Measurements from ENCODE around the gene POP4. TPM values are rescaled to one million over a fixed set of nuclear protein-coding genes. Genes with fewer than 3 reads are reported as not detected.

The POP4 gene
- total and polyA plus RNA-seq, 2 of the 13 experiments (the other 11 are each of a cell fraction or from before 2014, with no cell fraction given), result 32.2 to 84.0 TPM

DNA sequence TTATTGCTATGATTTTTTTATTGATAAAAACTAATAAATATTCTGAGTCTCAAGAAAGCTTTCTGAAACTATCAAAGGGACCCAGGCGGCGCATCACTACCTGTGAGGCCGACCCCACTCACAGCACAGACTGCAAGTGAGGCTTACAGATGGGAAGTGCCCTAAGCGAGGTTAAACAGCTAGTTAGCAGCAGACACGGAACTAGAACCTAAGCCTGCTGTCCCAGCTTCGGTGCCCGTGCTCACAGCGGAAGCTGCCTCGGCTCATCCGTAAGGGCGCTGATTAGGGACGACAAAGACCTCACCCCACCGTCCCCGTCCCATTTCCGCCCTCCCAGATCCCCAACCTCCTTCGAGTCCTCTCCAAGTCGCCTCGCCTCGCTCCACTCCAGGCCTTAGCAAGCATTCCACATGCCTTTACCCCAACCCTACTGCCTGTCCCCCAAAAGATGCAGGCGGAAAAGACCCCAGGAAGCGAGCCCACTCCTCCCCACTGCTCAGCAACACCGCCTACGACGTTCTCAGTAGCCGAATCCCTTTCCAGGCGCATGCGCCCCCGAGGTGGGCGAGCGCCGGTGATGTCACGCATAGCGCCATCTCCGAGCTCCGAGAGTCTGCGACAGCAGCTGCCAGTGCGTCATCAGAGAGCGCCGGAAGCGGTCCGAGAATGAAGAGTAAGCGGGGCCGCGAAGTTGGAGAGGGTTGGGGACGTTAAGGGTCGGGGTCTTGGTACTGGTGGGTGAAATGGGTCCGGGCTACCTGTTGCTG lies at the start of gene POP4 (continued):
- TF ChIP-seq ZSCAN12 (CRISPR knock-in tag; IDR thresholded peaks at IDR 0.05), result 0 out of 2 replicates have a peak, but pooled peaks have one; percentile 36
- TF ChIP-seq, protein P1, sequence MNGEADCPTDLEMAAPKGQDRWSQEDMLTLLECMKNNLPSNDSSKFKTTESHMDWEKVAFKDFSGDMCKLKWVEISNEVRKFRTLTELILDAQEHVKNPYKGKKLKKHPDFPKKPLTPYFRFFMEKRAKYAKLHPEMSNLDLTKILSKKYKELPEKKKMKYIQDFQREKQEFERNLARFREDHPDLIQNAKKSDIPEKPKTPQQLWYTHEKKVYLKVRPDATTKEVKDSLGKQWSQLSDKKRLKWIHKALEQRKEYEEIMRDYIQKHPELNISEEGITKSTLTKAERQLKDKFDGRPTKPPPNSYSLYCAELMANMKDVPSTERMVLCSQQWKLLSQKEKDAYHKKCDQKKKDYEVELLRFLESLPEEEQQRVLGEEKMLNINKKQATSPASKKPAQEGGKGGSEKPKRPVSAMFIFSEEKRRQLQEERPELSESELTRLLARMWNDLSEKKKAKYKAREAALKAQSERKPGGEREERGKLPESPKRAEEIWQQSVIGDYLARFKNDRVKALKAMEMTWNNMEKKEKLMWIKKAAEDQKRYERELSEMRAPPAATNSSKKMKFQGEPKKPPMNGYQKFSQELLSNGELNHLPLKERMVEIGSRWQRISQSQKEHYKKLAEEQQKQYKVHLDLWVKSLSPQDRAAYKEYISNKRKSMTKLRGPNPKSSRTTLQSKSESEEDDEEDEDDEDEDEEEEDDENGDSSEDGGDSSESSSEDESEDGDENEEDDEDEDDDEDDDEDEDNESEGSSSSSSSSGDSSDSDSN (CRISPR knock-in tag; IDR thresholded peaks at IDR 0.05), result peak; percentile 38; the same call in 1 of the 2 replicates
- no peak for TF ChIP-seq ZNF777 (CRISPR knock-in tag; IDR thresholded peaks at IDR 0.05)
- no peak for TF ChIP-seq ZNF136 (CRISPR knock-in tag; IDR thresholded peaks at IDR 0.05; ENCODE audit: low read depth)
- TF ChIP-seq, protein P2, sequence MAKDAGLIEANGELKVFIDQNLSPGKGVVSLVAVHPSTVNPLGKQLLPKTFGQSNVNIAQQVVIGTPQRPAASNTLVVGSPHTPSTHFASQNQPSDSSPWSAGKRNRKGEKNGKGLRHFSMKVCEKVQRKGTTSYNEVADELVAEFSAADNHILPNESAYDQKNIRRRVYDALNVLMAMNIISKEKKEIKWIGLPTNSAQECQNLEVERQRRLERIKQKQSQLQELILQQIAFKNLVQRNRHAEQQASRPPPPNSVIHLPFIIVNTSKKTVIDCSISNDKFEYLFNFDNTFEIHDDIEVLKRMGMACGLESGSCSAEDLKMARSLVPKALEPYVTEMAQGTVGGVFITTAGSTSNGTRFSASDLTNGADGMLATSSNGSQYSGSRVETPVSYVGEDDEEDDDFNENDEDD (CRISPR knock-in tag; IDR thresholded peaks at IDR 0.05; ENCODE audit: borderline replicate concordance), result no peak; the same call in 1 of the 2 replicates
- TF ChIP-seq ATRX (CRISPR knock-in tag; IDR thresholded peaks at IDR 0.05; ENCODE audit: borderline replicate concordance), result no peak
- TF ChIP-seq ZKSCAN8 (CRISPR knock-in tag; IDR thresholded peaks at IDR 0.05; ENCODE audit: borderline replicate concordance), result no peak
- 0 out of 2 replicates have a peak, but pooled peaks have one; percentile 12 for TF ChIP-seq MAZ (IDR thresholded peaks at IDR 0.05; ENCODE audit: borderline replicate concordance, low read depth, low read length)
- peak; percentile 59 for TF ChIP-seq MAZ (CRISPR knock-in tag; IDR thresholded peaks at IDR 0.05; ENCODE audit: low read depth)
- TF ChIP-seq PITX1 (CRISPR knock-in tag; IDR thresholded peaks at IDR 0.05), result no peak
- TF ChIP-seq RXRB (CRISPR knock-in tag; IDR thresholded peaks at IDR 0.05; ENCODE audit: borderline replicate concordance), result peak; percentile 52
- TF ChIP-seq, protein P3, sequence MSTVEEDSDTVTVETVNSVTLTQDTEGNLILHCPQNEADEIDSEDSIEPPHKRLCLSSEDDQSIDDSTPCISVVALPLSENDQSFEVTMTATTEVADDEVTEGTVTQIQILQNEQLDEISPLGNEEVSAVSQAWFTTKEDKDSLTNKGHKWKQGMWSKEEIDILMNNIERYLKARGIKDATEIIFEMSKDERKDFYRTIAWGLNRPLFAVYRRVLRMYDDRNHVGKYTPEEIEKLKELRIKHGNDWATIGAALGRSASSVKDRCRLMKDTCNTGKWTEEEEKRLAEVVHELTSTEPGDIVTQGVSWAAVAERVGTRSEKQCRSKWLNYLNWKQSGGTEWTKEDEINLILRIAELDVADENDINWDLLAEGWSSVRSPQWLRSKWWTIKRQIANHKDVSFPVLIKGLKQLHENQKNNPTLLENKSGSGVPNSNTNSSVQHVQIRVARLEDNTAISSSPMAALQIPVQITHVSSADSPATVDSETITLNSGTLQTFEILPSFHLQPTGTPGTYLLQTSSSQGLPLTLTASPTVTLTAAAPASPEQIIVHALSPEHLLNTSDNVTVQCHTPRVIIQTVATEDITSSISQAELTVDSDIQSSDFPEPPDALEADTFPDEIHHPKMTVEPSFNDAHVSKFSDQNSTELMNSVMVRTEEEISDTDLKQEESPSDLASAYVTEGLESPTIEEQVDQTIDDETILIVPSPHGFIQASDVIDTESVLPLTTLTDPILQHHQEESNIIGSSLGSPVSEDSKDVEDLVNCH (CRISPR knock-in tag; IDR thresholded peaks at IDR 0.05), result 0 out of 2 replicates have a peak, but pooled peaks have one; percentile 24
- peak; percentile 64 for TF ChIP-seq JUND (CRISPR knock-in tag; IDR thresholded peaks at IDR 0.05)
- no peak for TF ChIP-seq RFXAP (CRISPR knock-in tag; IDR thresholded peaks at IDR 0.05; ENCODE audit: borderline replicate concordance)
- TF ChIP-seq, protein P4, sequence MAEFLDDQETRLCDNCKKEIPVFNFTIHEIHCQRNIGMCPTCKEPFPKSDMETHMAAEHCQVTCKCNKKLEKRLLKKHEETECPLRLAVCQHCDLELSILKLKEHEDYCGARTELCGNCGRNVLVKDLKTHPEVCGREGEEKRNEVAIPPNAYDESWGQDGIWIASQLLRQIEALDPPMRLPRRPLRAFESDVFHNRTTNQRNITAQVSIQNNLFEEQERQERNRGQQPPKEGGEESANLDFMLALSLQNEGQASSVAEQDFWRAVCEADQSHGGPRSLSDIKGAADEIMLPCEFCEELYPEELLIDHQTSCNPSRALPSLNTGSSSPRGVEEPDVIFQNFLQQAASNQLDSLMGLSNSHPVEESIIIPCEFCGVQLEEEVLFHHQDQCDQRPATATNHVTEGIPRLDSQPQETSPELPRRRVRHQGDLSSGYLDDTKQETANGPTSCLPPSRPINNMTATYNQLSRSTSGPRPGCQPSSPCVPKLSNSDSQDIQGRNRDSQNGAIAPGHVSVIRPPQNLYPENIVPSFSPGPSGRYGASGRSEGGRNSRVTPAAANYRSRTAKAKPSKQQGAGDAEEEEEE (CRISPR knock-in tag; IDR thresholded peaks at IDR 0.05; ENCODE audit: borderline replicate concordance), result no peak
- no peak for TF ChIP-seq ZNF33A (CRISPR knock-in tag; IDR thresholded peaks at IDR 0.05; ENCODE audit: borderline replicate concordance)
- peak; percentile 56; the same call in 1 of the 2 replicates for TF ChIP-seq ZNF619 (CRISPR knock-in tag; IDR thresholded peaks at IDR 0.05)
